DOHH2 (cell line): ENCODE results near the gene TEAD3.

Source experiments
- H3F3A ChIP-seq: fragments of 200-600 bp; sonication (generic), shearing (Covaris generic); 2 replicates; pipeline ENCODE4 v1.6.0; 2016; ENCODE audit warnings: antibody characterized with exemption, mild to moderate bottlenecking; ENCODE audit not compliant: control insufficient read depth, insufficient read depth
- H3K27ac ChIP-seq: fragments of 200-600 bp; sonication (generic); 2 replicates; pipeline ENCODE4 v1.5.1; 2014; ENCODE audit warnings: low read depth, mild to moderate bottlenecking, low read length, moderate library complexity
- H3K27me3 ChIP-seq: fragments of 200-600 bp; sonication (generic); 2 replicates; pipeline ENCODE4 v1.6.1; 2014; ENCODE audit warnings: mild to moderate bottlenecking, low read length, mixed read lengths; ENCODE audit not compliant: control insufficient read depth
- H3K36me3 ChIP-seq: fragments of 200-600 bp; sonication (generic); 2 replicates; pipeline ENCODE4 v1.6.1; 2014; ENCODE audit warnings: mild to moderate bottlenecking, low read length, moderate library complexity, mixed read lengths; ENCODE audit not compliant: control insufficient read depth
- H3K4me1 ChIP-seq: fragments of 200-600 bp; sonication (generic); 2 replicates; pipeline ENCODE4 v1.6.1; 2014; ENCODE audit warnings: mild to moderate bottlenecking, low read length, mixed read lengths; ENCODE audit not compliant: control insufficient read depth
- H3K4me2 ChIP-seq: fragments of 200-600 bp; sonication (generic); 2 replicates; pipeline ENCODE4 v1.6.0; 2014; ENCODE audit warnings: mild to moderate bottlenecking, low read length, moderate library complexity
- H3K4me3 ChIP-seq: fragments of 200-600 bp; sonication (generic); 2 replicates; pipeline ENCODE4 v1.5.1; 2014; ENCODE audit warnings: mild to moderate bottlenecking, low read length, mixed read lengths
- H3K79me2 ChIP-seq: fragments of 200-600 bp; sonication (generic); 2 replicates; pipeline ENCODE4 v1.6.1; 2014; ENCODE audit warnings: mild to moderate bottlenecking, low read length, mixed read lengths; ENCODE audit not compliant: control insufficient read depth
- H3K9me2 ChIP-seq: fragments of 200-600 bp; sonication (generic); replicated peaks from 2 replicates; pipeline ENCODE4 v1.6.1; 2014; ENCODE audit warnings: mild to moderate bottlenecking, low read length, mixed read lengths; ENCODE audit not compliant: control insufficient read depth
- H3K9me3 ChIP-seq: fragments of 200-600 bp; sonication (generic); 2 replicates; pipeline ENCODE4 v1.6.1; 2014; ENCODE audit warnings: antibody characterized with exemption, low read length, mixed read lengths; ENCODE audit not compliant: control insufficient read depth, insufficient read depth
- H4K20me1 ChIP-seq: fragments of 200-600 bp; sonication (generic); 2 replicates; pipeline ENCODE4 v1.6.0; 2014; ENCODE audit warnings: low read depth, mild to moderate bottlenecking, antibody characterized with exemption, low read length, moderate library complexity; ENCODE audit not compliant: control insufficient read depth, insufficient read depth
- CTCF ChIP-seq: fragments of 200-600 bp; sonication (generic); IDR thresholded peaks from one replicate; pipeline ENCODE4 v1.5.1; 2014; ENCODE audit warnings: antibody characterized with exemption, mild to moderate bottlenecking, low read depth, low read length; ENCODE audit not compliant: poor library complexity, severe bottlenecking
- EZH2phosphoT487 ChIP-seq: fragments of 200-600 bp; sonication (generic); IDR thresholded peaks from 2 replicates; pipeline ENCODE4 v1.6.1; 2017; ENCODE audit warnings: borderline replicate concordance, mild to moderate bottlenecking, antibody characterized with exemption, low read length, moderate library complexity, mixed read lengths

TEAD3 gene

GRCh38 chr6:35483062-35483461, 13.8 kb downstream of the TEAD3 start:
- H3K4me2 ChIP-seq, result no peak overlapping the region
- H3F3A ChIP-seq, result no peaks in the 10 kb centered on the region
- no peaks in the 10 kb centered on the region for H3K36me3 ChIP-seq
- no peaks in the 10 kb centered on the region for H3K4me1 ChIP-seq
- H4K20me1 ChIP-seq, result no peaks in the 10 kb centered on the region
- no peaks in the 10 kb centered on the region for H3K9me3 ChIP-seq
- H3K79me2 ChIP-seq, result no peaks in the 10 kb centered on the region
- no peak overlapping the region for H3K4me3 ChIP-seq
- no peaks in the 10 kb centered on the region for H3K9me2 ChIP-seq
- H3K27ac ChIP-seq, result no peak overlapping the region
- peaks cover 46% of the 10 kb centered on the region for H3K27me3 ChIP-seq
- no peak for TF ChIP-seq EZH2phosphoT487
- TF ChIP-seq CTCF, result no peak

GRCh38 chr6:35481226-35481625, 15.7 kb downstream of the TEAD3 start:
- no peaks in the 10 kb centered on the region for H3K9me2 ChIP-seq
- H3F3A ChIP-seq, result peaks cover 4% of the 10 kb centered on the region
- TF ChIP-seq EZH2phosphoT487 (no peak), CTCF (no peak)
- no peak overlapping the region for H3K27ac ChIP-seq
- no peaks in the 10 kb centered on the region for H3K9me3 ChIP-seq
- H4K20me1 ChIP-seq, result no peaks in the 10 kb centered on the region
- no peak overlapping the region for H3K4me2 ChIP-seq
- no peaks in the 10 kb centered on the region for H3K79me2 ChIP-seq
- H3K4me3 ChIP-seq, result no peak overlapping the region
- H3K27me3 ChIP-seq, result peaks cover 37% of the 10 kb centered on the region
- no peaks in the 10 kb centered on the region for H3K36me3 ChIP-seq
- H3K4me1 ChIP-seq, result no peaks in the 10 kb centered on the region

DNA sequence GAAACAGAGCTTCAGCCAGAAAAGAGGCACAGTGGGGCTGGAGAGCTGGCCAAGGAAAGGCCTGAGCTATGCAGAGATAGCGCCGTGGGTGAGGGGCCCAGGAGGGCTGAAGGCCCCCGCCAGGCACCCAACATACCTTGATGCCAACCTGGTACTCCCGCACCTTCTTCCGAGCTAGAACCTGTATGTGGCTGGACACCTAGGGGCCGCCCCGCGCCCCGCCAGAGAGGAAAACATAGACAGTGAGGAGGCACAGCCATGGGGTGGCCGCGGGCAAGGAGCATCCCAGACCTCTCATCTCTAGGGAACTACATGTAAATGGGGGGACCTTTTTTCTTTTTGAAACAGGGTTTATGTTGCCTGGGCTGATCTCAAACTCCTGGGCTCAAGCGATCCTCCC, 16.7 kb downstream of the TEAD3 start:
- Histone ChIP-seq H3K4me2 (no peak overlapping the region), H3K36me3 (no peaks in the 10 kb centered on the region), H3K79me2 (no peaks in the 10 kb centered on the region), H3K27me3 (peaks cover 37% of the 10 kb centered on the region), H3K9me2 (no peaks in the 10 kb centered on the region), H3K4me3 (no peak overlapping the region), H3F3A (peaks cover 11% of the 10 kb centered on the region), H3K9me3 (no peaks in the 10 kb centered on the region), H3K4me1 (no peaks in the 10 kb centered on the region), H3K27ac (no peak overlapping the region), H4K20me1 (0 out of 2 replicates have a peak, but pooled peaks cover 4% of the 10 kb centered on the region)
- TF ChIP-seq EZH2phosphoT487 (no peak), CTCF (no peak)

DNA sequence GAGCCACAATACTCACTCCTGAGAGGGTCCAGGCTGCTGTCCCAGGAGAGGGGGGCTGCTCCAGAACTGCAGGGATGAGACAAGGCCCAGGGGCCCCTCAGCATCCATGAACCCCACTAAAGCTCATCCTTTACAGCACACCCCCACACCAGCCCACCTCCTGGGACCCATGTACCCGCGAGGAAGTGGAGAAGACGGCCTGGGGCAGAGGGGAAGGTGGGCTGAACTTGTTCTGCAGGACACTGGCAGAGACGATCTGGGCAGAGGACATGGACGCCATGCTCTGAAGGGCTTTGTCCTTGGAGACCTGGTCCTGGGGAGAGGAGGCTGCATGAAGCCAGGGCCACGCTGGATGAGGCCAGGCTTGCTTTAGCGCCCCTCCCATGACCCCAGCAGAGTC, 18.6 kb downstream of the TEAD3 start:
- H3K4me3 ChIP-seq, result no peak overlapping the region
- H3K4me2 ChIP-seq, result no peak overlapping the region
- no peak for TF ChIP-seq EZH2phosphoT487
- H3K79me2 ChIP-seq, result no peaks in the 10 kb centered on the region
- no peaks in the 10 kb centered on the region for H3K4me1 ChIP-seq
- H3F3A ChIP-seq, result peaks cover 26% of the 10 kb centered on the region
- H4K20me1 ChIP-seq, result 0 out of 2 replicates have a peak, but pooled peaks cover 4% of the 10 kb centered on the region
- H3K9me2 ChIP-seq, result no peaks in the 10 kb centered on the region
- no peak overlapping the region for H3K27ac ChIP-seq
- peaks cover 2% of the 10 kb centered on the region; the same call in 1 of the 2 replicates for H3K36me3 ChIP-seq
- no peaks in the 10 kb centered on the region for H3K9me3 ChIP-seq
- H3K27me3 ChIP-seq, result peaks cover 24% of the 10 kb centered on the region
